ENCODE results near the gene GTF2F2.

GTF2F2 gene

GRCh38 chr13:45302507-45302906, 182.2 kb downstream of the GTF2F2 start:
- no peak for DNase-seq (ENCODE audit: low read depth)

GRCh38 chr13:45303026-45303425, 182.7 kb downstream of the GTF2F2 start:
- DNase-seq (ENCODE audit: low read depth) = no peak

- no peak for DNase-seq (ENCODE audit: low read depth)
Measured at GRCh38 chr13:45303866-45304265, 183.6 kb downstream of the GTF2F2 start.

- DNase-seq (ENCODE audit: low read depth) = no peak
Measured at GRCh38 chr13:45305079-45305478, 184.8 kb downstream of the GTF2F2 start.

GRCh38 chr13:45306966-45307365, 186.7 kb downstream of the GTF2F2 start:
- no peak for DNase-seq (ENCODE audit: low read depth)

GRCh38 chr13:45310341-45311131, 190.2 kb downstream of the GTF2F2 start:
- no peak for DNase-seq (ENCODE audit: low read depth)

GRCh38 chr13:45314822-45315221, 194.5 kb downstream of the GTF2F2 start:
- DNase-seq (ENCODE audit: low read depth) = no peak

GRCh38 chr13:45315520-45316167, 195.3 kb downstream of the GTF2F2 start:
- no peak for DNase-seq (ENCODE audit: low read depth)

GRCh38 chr13:45316338-45316737, 196.0 kb downstream of the GTF2F2 start:
- no peak for DNase-seq (ENCODE audit: low read depth)

- DNase-seq (ENCODE audit: low read depth) = no peak
Measured at GRCh38 chr13:45316996-45317395, 196.7 kb downstream of the GTF2F2 start.

- no peak for DNase-seq (ENCODE audit: low read depth)
Measured at GRCh38 chr13:45320876-45321629, 200.7 kb downstream of the GTF2F2 start.

- peak; percentile 92 for DNase-seq (ENCODE audit: low read depth)
Measured at GRCh38 chr13:45325806-45326205, 205.5 kb downstream of the GTF2F2 start.

GRCh38 chr13:45327253-45327955, 207.1 kb downstream of the GTF2F2 start:
- peak; percentile 31 for DNase-seq (ENCODE audit: low read depth)

GRCh38 chr13:45328661-45329111, 208.4 kb downstream of the GTF2F2 start:
- no peak for DNase-seq (ENCODE audit: low read depth)

GRCh38 chr13:45331123-45331619, 210.9 kb downstream of the GTF2F2 start:
- DNase-seq (ENCODE audit: low read depth) = no peak

GRCh38 chr13:45331692-45332035, 211.4 kb downstream of the GTF2F2 start:
- no peak for DNase-seq (ENCODE audit: low read depth)

GRCh38 chr13:45332036-45332830, 211.9 kb downstream of the GTF2F2 start:
- peak; percentile 87 for DNase-seq (ENCODE audit: low read depth)

GRCh38 chr13:45332831-45333219, 212.5 kb downstream of the GTF2F2 start:
- peak; percentile 34 for DNase-seq (ENCODE audit: low read depth)

GRCh38 chr13:45333251-45333976, 213.1 kb downstream of the GTF2F2 start:
- peak; percentile 29 for DNase-seq (ENCODE audit: low read depth)

Measured in ELR (cell line).